GM06990 (cell line): ENCODE data around the gene TUSC1.

ENCODE experiments used
- DNase-seq: peaks from one replicate; pipeline ENCODE4 v3.0.0-alpha.2; 2011; ENCODE audit not compliant: insufficient read length; ENCODE audit errors: extremely low read depth
- H3K27me3 ChIP-seq: replicated peaks from 2 replicates; pipeline ENCODE4 v1.6.0; 2011; ENCODE audit warnings: low read length; ENCODE audit not compliant: control insufficient read depth, insufficient read depth
- H3K36me3 ChIP-seq: 2 replicates; pipeline ENCODE4 v1.5.1; 2011; ENCODE audit warnings: low read length; ENCODE audit not compliant: control insufficient read depth, insufficient read depth
- H3K4me3 ChIP-seq: replicated peaks from 2 replicates; pipeline ENCODE4 v1.5.1; 2011; ENCODE audit warnings: low read depth, mild to moderate bottlenecking, control low read depth, low read length
- TF ChIP-seq, protein P1 (sequence below): IDR thresholded peaks from 2 replicates; pipeline ENCODE4 v1.5.1; 2011; ENCODE audit warnings: low read length, control low read depth, mild to moderate bottlenecking, inconsistent platforms; ENCODE audit not compliant: insufficient read depth, poor library complexity, severe bottlenecking

The TUSC1 gene

DNA sequence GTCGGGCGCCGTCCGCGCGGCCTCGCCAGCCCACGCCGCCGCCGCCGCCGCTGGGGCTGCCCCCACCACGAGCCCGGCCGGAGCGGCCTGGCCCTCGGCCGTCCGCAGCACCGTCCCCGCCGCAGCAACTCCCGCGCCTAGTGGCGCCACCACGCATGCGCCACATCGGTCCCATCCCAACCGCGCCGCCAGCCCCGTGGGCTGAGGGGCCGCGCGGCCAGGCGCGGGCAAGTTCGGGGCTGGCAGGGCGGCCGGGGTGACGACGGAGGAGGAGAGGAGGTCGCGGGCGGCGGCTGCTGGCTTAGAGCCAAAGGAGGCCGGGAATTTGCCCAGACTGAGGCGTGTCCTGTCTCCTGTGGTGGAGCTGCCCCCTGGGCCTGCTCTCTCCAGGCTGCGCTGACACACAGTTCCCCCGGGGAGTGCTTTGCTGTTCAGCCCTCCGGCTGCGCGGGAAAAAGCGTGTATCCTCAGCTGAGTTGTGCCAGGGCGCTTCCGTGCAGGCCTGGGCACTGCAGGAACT lies at the start of gene TUSC1:
Gene TUSC1 (minus strand): TSS at position 298 of the 520 bp plus-strand sequence. CDS start 132 bp downstream, at position 166.
- Histone ChIP-seq H3K27me3 (no peaks in the 10 kb centered on the region), H3K4me3 (no peak within 1 kb of the TSS), H3K36me3 (no peaks in the 10 kb centered on the region)
- DNase-seq, result no peak
- TF ChIP-seq, protein P1, sequence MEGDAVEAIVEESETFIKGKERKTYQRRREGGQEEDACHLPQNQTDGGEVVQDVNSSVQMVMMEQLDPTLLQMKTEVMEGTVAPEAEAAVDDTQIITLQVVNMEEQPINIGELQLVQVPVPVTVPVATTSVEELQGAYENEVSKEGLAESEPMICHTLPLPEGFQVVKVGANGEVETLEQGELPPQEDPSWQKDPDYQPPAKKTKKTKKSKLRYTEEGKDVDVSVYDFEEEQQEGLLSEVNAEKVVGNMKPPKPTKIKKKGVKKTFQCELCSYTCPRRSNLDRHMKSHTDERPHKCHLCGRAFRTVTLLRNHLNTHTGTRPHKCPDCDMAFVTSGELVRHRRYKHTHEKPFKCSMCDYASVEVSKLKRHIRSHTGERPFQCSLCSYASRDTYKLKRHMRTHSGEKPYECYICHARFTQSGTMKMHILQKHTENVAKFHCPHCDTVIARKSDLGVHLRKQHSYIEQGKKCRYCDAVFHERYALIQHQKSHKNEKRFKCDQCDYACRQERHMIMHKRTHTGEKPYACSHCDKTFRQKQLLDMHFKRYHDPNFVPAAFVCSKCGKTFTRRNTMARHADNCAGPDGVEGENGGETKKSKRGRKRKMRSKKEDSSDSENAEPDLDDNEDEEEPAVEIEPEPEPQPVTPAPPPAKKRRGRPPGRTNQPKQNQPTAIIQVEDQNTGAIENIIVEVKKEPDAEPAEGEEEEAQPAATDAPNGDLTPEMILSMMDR, result no peak

DNA sequence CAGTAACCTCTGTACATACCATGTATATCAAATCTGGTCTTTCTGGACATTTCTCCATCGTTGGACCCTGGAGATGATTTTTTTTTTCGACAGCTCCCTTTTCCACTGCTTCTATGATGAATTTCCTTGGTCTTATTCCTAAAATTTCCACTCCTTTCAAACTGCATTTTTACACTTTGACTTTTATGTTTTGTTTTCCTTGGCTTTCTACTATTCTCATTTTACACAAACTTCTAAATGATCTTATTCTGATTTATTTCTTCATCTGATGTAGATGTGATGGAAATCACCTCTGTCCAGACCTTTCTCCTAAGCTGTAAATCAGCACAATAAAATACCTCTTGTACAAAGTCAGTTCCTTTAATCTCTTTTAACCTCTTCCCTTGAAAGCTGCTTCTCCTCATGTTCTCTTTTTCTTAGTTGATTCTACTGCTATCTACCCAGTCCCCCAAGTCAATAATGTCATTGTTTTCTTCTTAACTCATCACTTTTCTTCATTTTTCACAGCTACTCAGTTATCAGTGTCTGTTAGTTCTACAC lies 48.7 kb upstream of the TUSC1 start:
- no peaks in the 10 kb centered on the region for H3K36me3 ChIP-seq
- H3K27me3 ChIP-seq, result no peaks in the 10 kb centered on the region
- H3K4me3 ChIP-seq, result no peak overlapping the region
- DNase-seq, result no peak
- TF ChIP-seq, protein P1, result no peak

DNA sequence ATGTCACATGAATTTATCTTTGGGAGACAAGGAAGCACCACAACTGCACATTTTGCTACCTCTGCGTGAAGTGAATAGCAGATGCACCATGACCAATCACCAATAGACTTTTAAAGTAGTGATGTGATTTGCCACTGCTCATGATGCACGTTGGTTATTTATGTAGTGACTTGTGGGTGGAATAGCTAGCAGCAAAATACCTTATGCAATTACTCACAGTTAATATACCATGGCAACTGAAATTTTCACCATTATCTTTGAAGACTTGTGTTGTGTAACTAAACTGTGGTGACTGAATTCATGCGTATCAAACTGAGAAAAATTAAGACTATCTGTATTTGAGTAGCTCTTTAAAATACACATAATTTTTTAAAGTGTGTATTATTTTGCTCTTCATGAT lies 46.2 kb upstream of the TUSC1 start:
- DNase-seq, result no peak
- TF ChIP-seq, protein P1, result no peak
- Histone ChIP-seq H3K27me3 (no peaks in the 10 kb centered on the region), H3K4me3 (no peak overlapping the region), H3K36me3 (no peaks in the 10 kb centered on the region)

DNA sequence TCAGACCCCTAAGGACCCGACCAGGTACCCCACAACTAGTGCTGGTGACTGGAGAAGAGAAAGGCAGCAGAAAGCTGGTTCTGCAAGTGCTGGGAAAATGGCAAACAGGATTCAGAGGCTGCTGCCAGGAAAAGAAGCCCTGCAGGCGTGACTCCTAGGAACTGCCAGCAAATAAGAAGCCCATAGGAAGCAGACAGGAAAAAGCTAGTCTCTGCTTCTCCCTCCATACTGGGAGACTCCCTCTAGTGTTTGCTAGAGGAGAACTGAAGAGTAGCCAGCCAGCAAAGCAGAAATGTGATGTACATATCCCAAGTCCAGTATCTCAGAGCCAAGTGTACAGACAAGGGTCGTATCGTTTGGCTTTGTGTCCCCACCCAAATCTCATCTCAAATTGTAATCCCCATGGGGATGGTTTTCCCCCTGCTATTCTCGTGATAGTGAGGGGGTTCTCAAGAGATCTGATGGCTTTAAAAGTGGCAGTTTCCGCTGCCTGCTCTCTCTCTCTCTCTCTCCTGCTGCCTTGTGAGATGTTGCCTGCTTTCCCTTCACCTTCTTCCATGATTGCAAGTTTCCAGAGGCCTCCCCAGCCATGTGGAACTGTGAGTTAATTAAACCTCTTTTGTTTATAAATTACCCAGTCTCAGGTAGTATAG lies 38.1 kb upstream of the TUSC1 start:
- Histone ChIP-seq H3K36me3 (no peaks in the 10 kb centered on the region), H3K4me3 (no peak overlapping the region), H3K27me3 (no peaks in the 10 kb centered on the region)
- no peak for DNase-seq
- TF ChIP-seq, protein P1, result no peak

DNA sequence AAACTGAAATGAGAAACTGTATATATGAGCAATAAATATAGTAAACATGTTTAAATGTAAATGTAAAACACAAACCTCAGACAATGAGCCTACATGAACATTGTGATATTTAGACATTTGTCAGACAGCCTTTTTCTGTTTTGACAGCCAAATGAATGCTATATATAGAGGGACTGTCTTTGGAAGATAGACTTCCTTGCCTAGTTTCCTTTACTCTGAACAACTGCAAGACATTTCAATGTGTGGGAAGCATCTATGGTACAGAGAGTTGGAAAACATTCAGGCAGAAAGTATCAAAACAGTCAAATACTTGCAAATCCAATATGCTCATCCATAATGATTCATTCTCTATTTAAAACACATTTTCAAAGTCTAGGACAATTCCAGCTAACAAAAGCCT lies 31.7 kb upstream of the TUSC1 start:
- Histone ChIP-seq H3K4me3 (no peak overlapping the region), H3K27me3 (no peaks in the 10 kb centered on the region), H3K36me3 (no peaks in the 10 kb centered on the region)
- no peak for DNase-seq
- TF ChIP-seq, protein P1, result no peak
